Right ventricle myocardium inferior (tissue), 1 donor: Measurements from ENCODE around the gene DCPS. TPM values are rescaled to one million over a fixed set of nuclear protein-coding genes. Genes with fewer than 3 reads are reported as not detected.
"Not testable (repeated sequence)": the region's sequence is repeated elsewhere in the genome, so short reads cannot be mapped to it uniquely, and the experiment has no call there.

Source experiments
- ATAC-seq: fragments of 200-7000 bp; cut with Tn5 transposase; one replicate; pipeline ENCODE4 v1.9.1; 2020; ENCODE audit warnings: mild to moderate bottlenecking, moderate library complexity
- DNase-seq: peaks from one replicate; pipeline ENCODE4 v3.0.0; 2021; ENCODE audit errors: missing footprints
- intact Hi-C: fragments of 100-400 bp; cut with DNase I; formaldehyde crosslinking; loops from one replicate; pipeline ENCODE4 v1.11.0; 2022
- long read RNA-seq: library from polyadenylated mRNA; unstranded; transcript quantifications from one replicate; pipeline ENCODE4 v2.0.0, GENCODE V29; 2021
- total RNA-seq: library from RNA; stranded (reverse); fragmentation: NEBNext Ultra II Directional; extraction: Animal tissue kit (Norgen Biotek cat#: 25700); gene quantifications from one replicate; pipeline ENCODE4 v1.2.1, GENCODE V29; 2021
- donor health status: DM: no; HTN: yes; CAD: no; lungs with severe emphysema.

The DCPS gene
- total RNA-seq, result 10.8 TPM
- long read RNA-seq, partial matches to known transcripts, result 0 of 2 reads
- long read RNA-seq, other reads (novel, unspliced or antisense), result 1 of 2 reads

- DNase-seq (peak; percentile 97), ATAC-seq (peak; percentile 99)
- intact Hi-C loops, result loop anchor here (5.0 to 10.0 kb wide), 2 partner anchors 37 to 1041 kb away; partner anchors contain the start of genes FOXRED1 and SRPRA
These were observed at the start of gene DCPS for GRCh38 chr11:126303623-126304456. TSS of gene DCPS (plus strand) at chr11:126304060. CDS start at chr11:126304081, 21 bp downstream.

GRCh38 chr11:126254819-126255218 is 49.0 kb upstream of the DCPS start:
- intact Hi-C loops, result no loop called here
- no peak for DNase-seq
- ATAC-seq, result no peak

- ATAC-seq, intact Hi-C loops, DNase-seq: not testable (repeated sequence)
These were observed 48.4 kb upstream of the DCPS start for GRCh38 chr11:126255507-126255906.

- ATAC-seq, result no peak
- intact Hi-C loops, result no loop called here
These were observed 47.6 kb upstream of the DCPS start for GRCh38 chr11:126256216-126256615.

GRCh38 chr11:126257144-126257543 is 46.7 kb upstream of the DCPS start:
- DNase-seq (no peak), ATAC-seq (no peak)
- intact Hi-C loops, result no loop called here

More at GRCh38 chr11:126256216-126256615, 47.6 kb upstream of the DCPS start:
- no peak for DNase-seq

- no peak for ATAC-seq
- DNase-seq, result no peak
- intact Hi-C loops, result no loop called here
These were observed 46.1 kb upstream of the DCPS start for GRCh38 chr11:126257764-126258163.

GRCh38 chr11:126262216-126262615 is 41.6 kb upstream of the DCPS start:
- ATAC-seq (no peak), DNase-seq (no peak)
- intact Hi-C loops, result loop anchor here (10.0 kb wide), 1 partner anchor 357 kb away; the partner anchor contains the start of genes DDX25 and PUS3

- no peak for DNase-seq
- intact Hi-C loops, result loop anchor here (10.0 kb wide), 1 partner anchor 359 kb away; the partner anchor contains the start of genes DDX25 and PUS3
- ATAC-seq, result no peak
These were observed 40.4 kb upstream of the DCPS start for GRCh38 chr11:126263489-126263888.

- intact Hi-C loops, result loop anchor here (5.0 to 10.0 kb wide), 2 partner anchors 36 to 361 kb away; partner anchors contain the start of genes DCPS, DDX25 and PUS3
- DNase-seq, result no peak
- no peak for ATAC-seq
These were observed 38.0 kb upstream of the DCPS start for GRCh38 chr11:126265811-126266210.

- no peak for ATAC-seq
- no peak for DNase-seq
- intact Hi-C loops, result loop anchor here (2.0 to 10.0 kb wide), 3 partner anchors 35 to 363 kb away; partner anchors contain the start of genes DCPS, DDX25, FAM118B and PUS3
These were observed 36.2 kb upstream of the DCPS start for GRCh38 chr11:126267650-126268049.

GRCh38 chr11:126268361-126268707 is 35.5 kb upstream of the DCPS start:
- no peak for ATAC-seq
- no peak for DNase-seq
- intact Hi-C loops, result loop anchor here (2.0 to 10.0 kb wide), 3 partner anchors 34 to 364 kb away; partner anchors contain the start of genes DCPS, DDX25, FAM118B and PUS3

- DNase-seq, result peak; percentile 100
- intact Hi-C loops, result loop anchor here (2.0 to 10.0 kb wide), 3 partner anchors 33 to 364 kb away; partner anchors contain the start of genes DCPS, DDX25, FAM118B and PUS3
- ATAC-seq, result peak; percentile 100
These were observed 34.9 kb upstream of the DCPS start, which contains the start of the genes FOXRED1 and SRPRA for GRCh38 chr11:126268708-126269579. TSS of gene FOXRED1 (plus strand) at chr11:126269154. CDS start at chr11:126269207, 53 bp downstream. TSS of gene SRPRA (minus strand) at chr11:126268895. CDS start at chr11:126268804, 91 bp downstream.

- DNase-seq (no peak), ATAC-seq (no peak)
- intact Hi-C loops, result no loop called here
These were observed 26.5 kb upstream of the DCPS start for GRCh38 chr11:126277322-126277721.

GRCh38 chr11:126277780-126278179 is 26.1 kb upstream of the DCPS start:
- DNase-seq (no peak), ATAC-seq (no peak)
- intact Hi-C loops, result no loop called here

- intact Hi-C loops, result no loop called here
- ATAC-seq (no peak), DNase-seq (no peak)
These were observed 24.7 kb upstream of the DCPS start for GRCh38 chr11:126279191-126279590.

GRCh38 chr11:126280595-126280994 is 23.3 kb upstream of the DCPS start:
- DNase-seq, result no peak
- no peak for ATAC-seq
- intact Hi-C loops, result no loop called here

- ATAC-seq (no peak), DNase-seq (no peak)
- intact Hi-C loops, result no loop called here
These were observed 22.6 kb upstream of the DCPS start for GRCh38 chr11:126281245-126281644.

GRCh38 chr11:126281666-126282175 is 22.1 kb upstream of the DCPS start:
- intact Hi-C loops, result no loop called here

More at GRCh38 chr11:126281666-126282175, 22.1 kb upstream of the DCPS start:
- no peak for DNase-seq
- ATAC-seq, result no peak
